Endothelial cell of umbilical vein (primary cell): ENCODE results near the gene MUC5AC. TPM values are rescaled to one million over a fixed set of nuclear protein-coding genes. Genes with fewer than 3 reads are reported as not detected.

ENCODE experiments used
- BruUV-seq: library from RNA; stranded (reverse); fragments of 400-500 nt; replicated peaks from 2 replicates; lab custom pipeline; 2021; lab: Mats Ljungman, UMichigan
- CTCF ChIA-PET: fragments of 300-600, 350-600 bp; sonication (Branson Sonifier 250); formaldehyde crosslinking; loops from one replicate; lab custom pipeline; 2021; ENCODE audit warnings: antibody characterized with exemption, inconsistent platforms; lab: Charles Lee
- POLR2A ChIA-PET: fragments of 300-600, 350-600 bp; sonication (Branson Sonifier 250); formaldehyde crosslinking; loops from one replicate; lab custom pipeline; 2021; ENCODE audit warnings: antibody characterized with exemption, inconsistent platforms; lab: Charles Lee
- DNase-seq: peaks from one replicate; pipeline ENCODE4 v3.0.0-alpha.2; 2011; ENCODE audit warnings: low read depth, low spot score
- FAIRE-seq: peaks from 2 replicates; lab custom pipeline; 2011; peaks lifted over from hg19 to GRCh38; lab: Jason Lieb, UNC
- H2AFZ ChIP-seq: 2 replicates; pipeline ENCODE4 v1.6.0; 2012; ENCODE audit warnings: low read depth, low read length, control low read depth, inconsistent platforms
- H3K27ac ChIP-seq: 2 replicates; pipeline ENCODE4 v1.5.1; 2011; ENCODE audit warnings: low read depth, mild to moderate bottlenecking, control low read depth, low read length, moderate library complexity; ENCODE audit not compliant: insufficient read depth
- H3K27me3 ChIP-seq, 2 experiments: 2 replicates each; pipeline versions ENCODE4 v1.6.0 to v1.6.1; 2011; ENCODE audit warnings: low read length in 2 of 2, mixed read lengths in 1 of 2; ENCODE audit not compliant: control insufficient read depth in 2 of 2, insufficient read depth in 2 of 2
- H3K36me3 ChIP-seq, 2 experiments: 2 replicates in 1 of 2; 3 replicates in 1 of 2; pipeline ENCODE4 v1.5.1; 2011; ENCODE audit warnings: low read length in 2 of 2, mild to moderate bottlenecking in 1 of 2, moderate library complexity in 1 of 2; ENCODE audit not compliant: control insufficient read depth in 2 of 2, insufficient read depth in 2 of 2; ENCODE audit errors: extremely low read depth in 1 of 2
- H3K4me1 ChIP-seq: 3 replicates; pipeline ENCODE4 v1.5.1; 2011; ENCODE audit warnings: mild to moderate bottlenecking, low read length; ENCODE audit not compliant: control insufficient read depth, insufficient read depth; ENCODE audit errors: extremely low read depth
- H3K4me2 ChIP-seq: 2 replicates; pipeline ENCODE4 v1.6.1; 2011; ENCODE audit warnings: low read length, control low read depth, mixed read lengths; ENCODE audit not compliant: insufficient read depth
- H3K4me3 ChIP-seq, 3 experiments: fragments of 200-600 bp in 1 of 3; sonication (generic), shearing (Covaris generic) in 1 of 3; replicated peaks in 1 of 3; 2 replicates each; pipeline ENCODE4 v1.5.1; 2011 to 2016; ENCODE audit warnings: control low read depth in 3 of 3, low read length in 3 of 3, mild to moderate bottlenecking in 2 of 3, inconsistent platforms in 1 of 3, low read depth in 1 of 3, moderate library complexity in 1 of 3; ENCODE audit not compliant: insufficient read depth in 1 of 3
- H3K79me2 ChIP-seq: 2 replicates; pipeline ENCODE4 v1.6.0; 2012; ENCODE audit warnings: low read length, inconsistent platforms; ENCODE audit not compliant: control insufficient read depth, insufficient read depth
- H3K9ac ChIP-seq: replicated peaks from 2 replicates; pipeline ENCODE3; 2011; ENCODE audit warnings: low read length, control low read depth; ENCODE audit not compliant: insufficient read depth; ENCODE audit errors: extremely low read depth
- H3K9me1 ChIP-seq: replicated peaks from 3 replicates; pipeline ENCODE4 v1.6.0; 2011; ENCODE audit warnings: mild to moderate bottlenecking, low read length; ENCODE audit not compliant: control insufficient read depth, insufficient read depth; ENCODE audit errors: extremely low read depth
- H3K9me3 ChIP-seq: replicated peaks from 2 replicates; pipeline ENCODE4 v1.5.1; 2012; ENCODE audit warnings: low read length, inconsistent platforms; ENCODE audit not compliant: control insufficient read depth, insufficient read depth
- H4K20me1 ChIP-seq: replicated peaks from 2 replicates; pipeline ENCODE3; 2011; ENCODE audit warnings: mild to moderate bottlenecking, low read length; ENCODE audit not compliant: control insufficient read depth, insufficient read depth; ENCODE audit errors: extremely low read depth
- EZH2 ChIP-seq: IDR thresholded peaks from 2 replicates; pipeline ENCODE4 v1.6.1; 2012; ENCODE audit warnings: borderline replicate concordance, low read depth, mild to moderate bottlenecking, moderate library complexity, low read length, inconsistent platforms; ENCODE audit not compliant: severe bottlenecking
- FOS ChIP-seq: IDR thresholded peaks from 2 replicates; pipeline ENCODE4 v1.6.1; 2011; ENCODE audit warnings: mild to moderate bottlenecking, low read length, moderate library complexity, borderline replicate concordance; ENCODE audit not compliant: insufficient read depth
- JUN ChIP-seq: IDR thresholded peaks from 2 replicates; pipeline ENCODE4 v1.6.1; 2011; ENCODE audit warnings: borderline replicate concordance, low read depth; ENCODE audit not compliant: insufficient read length, insufficient read depth
- MYC ChIP-seq: IDR thresholded peaks from one replicate; pipeline ENCODE4 v1.6.1; 2011; ENCODE audit warnings: mild to moderate bottlenecking, low read depth, low read length
- POLR2A ChIP-seq: IDR thresholded peaks from 2 replicates; pipeline ENCODE4 v1.6.1; 2012; ENCODE audit warnings: low read depth, mild to moderate bottlenecking, control low read depth, low read length
- POLR2AphosphoS5 ChIP-seq: IDR thresholded peaks from 2 replicates; pipeline ENCODE4 v1.6.1; 2012; ENCODE audit warnings: low read depth, mild to moderate bottlenecking, control low read depth, low read length, moderate library complexity; ENCODE audit not compliant: insufficient read depth
- dilution Hi-C: fragments of 300-500 bp; cut with MboI; formaldehyde crosslinking; loops from one replicate; pipeline ENCODE4 v1.15.0; 2019; ENCODE audit warnings: low sequenced_read_pairs; ENCODE audit not compliant: extremely low pct_ligation_motif_present
- intact Hi-C: fragments of 100-400 bp; cut with micrococcal nuclease; formaldehyde crosslinking; loops from one replicate; pipeline ENCODE4 v1.10.0; 2022
- polyA plus RNA-seq, 4 experiments: library from polyadenylated mRNA; depleted of rRNA in 3 of 4; stranded (reverse) in 3 of 4; unstranded in 1 of 4; fragments of >200 nt; gene quantifications; 2 replicates each; pipeline versions ENCODE4 v1.2.1 to v1.2.3, GENCODE V29; 2011 to 2012; ENCODE audit warnings: missing spikeins in 1 of 4
- total RNA-seq: library from RNA; stranded (reverse); gene quantifications from 2 replicates; pipeline ENCODE4 v1.2.3, GENCODE V29; 2021
- TF ChIP-seq, protein P1 (sequence below): IDR thresholded peaks from 2 replicates; pipeline ENCODE4 v1.6.1; 2011; ENCODE audit not compliant: insufficient read depth, insufficient read length

MUC5AC gene
- total and polyA plus RNA-seq, 2 donors (not counting 3 experiments of a cell fraction or from before 2014, with no cell fraction given), result not detected

DNA sequence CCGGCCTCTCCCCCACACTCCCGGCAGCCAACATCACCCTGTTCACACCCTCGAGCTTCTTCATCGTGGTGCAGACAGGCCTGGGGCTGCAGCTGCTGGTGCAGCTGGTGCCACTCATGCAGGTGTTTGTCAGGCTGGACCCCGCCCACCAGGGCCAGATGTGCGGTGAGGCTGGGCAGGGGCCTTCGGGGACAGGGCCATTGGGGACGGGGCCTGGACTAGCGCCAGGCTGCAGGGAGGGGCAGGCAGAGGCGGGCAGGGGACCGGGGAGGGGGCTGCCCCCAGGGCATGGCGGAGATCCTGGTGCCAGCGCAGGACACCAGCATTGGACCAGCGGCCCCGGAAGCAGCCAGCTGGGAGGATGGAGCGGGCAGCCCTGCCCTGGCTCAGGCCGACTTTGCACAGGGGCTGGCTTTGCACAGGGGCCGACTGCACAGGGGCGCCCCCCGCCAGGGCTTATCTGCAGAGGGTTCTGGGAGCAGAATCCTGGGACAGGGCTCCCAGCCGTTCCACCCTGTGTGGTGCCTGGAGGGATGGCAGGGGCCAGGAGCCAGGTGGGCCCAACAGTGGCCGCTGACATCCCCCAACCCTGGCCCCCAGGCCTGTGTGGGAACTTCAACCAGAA lies 73.8 kb downstream of the MUC5AC start:
- DNase-seq (no peak), FAIRE-seq (no peak)
- Histone ChIP-seq H3K27ac (no peak overlapping the region), H3K9me1 (no peaks in the 10 kb centered on the region), H3K9ac (no peak overlapping the region), H3K9me3 (no peaks in the 10 kb centered on the region), H3K36me3 (no peaks in the 10 kb centered on the region), H3K27me3 (no peaks in the 10 kb centered on the region), H3K79me2 (no peaks in the 10 kb centered on the region), H3K4me3 (no peak overlapping the region), H4K20me1 (no peaks in the 10 kb centered on the region), H3K4me2 (no peak overlapping the region), H3K4me1 (no peaks in the 10 kb centered on the region), H2AFZ (no peak overlapping the region)
- TF ChIP-seq EZH2, result no peak
- TF ChIP-seq MYC, result no peak
- TF ChIP-seq, protein P1, sequence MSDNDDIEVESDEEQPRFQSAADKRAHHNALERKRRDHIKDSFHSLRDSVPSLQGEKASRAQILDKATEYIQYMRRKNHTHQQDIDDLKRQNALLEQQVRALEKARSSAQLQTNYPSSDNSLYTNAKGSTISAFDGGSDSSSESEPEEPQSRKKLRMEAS, result no peak
- TF ChIP-seq FOS, result no peak
- no peak for TF ChIP-seq POLR2AphosphoS5
- TF ChIP-seq JUN, result no peak
- TF ChIP-seq POLR2A, result no peak
- POLR2A ChIA-PET, result no interaction called here
- intact Hi-C loops, result no loop called here
- dilution Hi-C loops, result no loop called here
- CTCF ChIA-PET, result no interaction called here
- no TSS peak for BruUV-seq
